ENCODE results near the gene KIF26B. TPM values are rescaled to one million over a fixed set of nuclear protein-coding genes. Genes with fewer than 3 reads are reported as not detected.

Gene KIF26B
- total RNA-seq, 1 experiment from 2014 or later, result 1.6 TPM

- no peak overlapping the region for H3K27ac Mint-ChIP-seq (ENCODE audit: low read depth, unreplicated experiment)
- no peaks in the 10 kb centered on the region for H3K36me3 Mint-ChIP-seq (ENCODE audit: insufficient read depth, unreplicated experiment)
- H3K4me1 Mint-ChIP-seq (ENCODE audit: insufficient read depth, unreplicated experiment), result no peaks in the 10 kb centered on the region
- CTCF ChIA-PET, result no interaction called here
- H3K27me3 Mint-ChIP-seq (ENCODE audit: insufficient read depth, unreplicated experiment), result no peaks in the 10 kb centered on the region
- no peak overlapping the region for H3K4me3 Mint-ChIP-seq (ENCODE audit: unreplicated experiment)
- no TSS peak for BruUV-seq (replicated peaks)
- POLR2A ChIA-PET, result no interaction called here
- no peak for TF ChIP-seq CTCF (IDR thresholded peaks at IDR 0.05; ENCODE audit: unreplicated experiment)
- DNase-seq (ENCODE audit: unreplicated experiment), result no peak
- intact Hi-C loops (cut with micrococcal nuclease), result no loop called here
- no peaks in the 10 kb centered on the region for H3K9me3 Mint-ChIP-seq (ENCODE audit: unreplicated experiment)
These were observed 206.3 kb downstream of the KIF26B start for GRCh38 chr1:245361065-245361464.

GRCh38 chr1:245361951-245362350 is 207.2 kb downstream of the KIF26B start:
- H3K4me3 Mint-ChIP-seq (ENCODE audit: unreplicated experiment), result no peak overlapping the region
- no peaks in the 10 kb centered on the region for H3K4me1 Mint-ChIP-seq (ENCODE audit: insufficient read depth, unreplicated experiment)
- H3K27ac Mint-ChIP-seq (ENCODE audit: low read depth, unreplicated experiment), result no peak overlapping the region
- no peak for TF ChIP-seq CTCF (IDR thresholded peaks at IDR 0.05; ENCODE audit: unreplicated experiment)
- no peaks in the 10 kb centered on the region for H3K36me3 Mint-ChIP-seq (ENCODE audit: insufficient read depth, unreplicated experiment)
- intact Hi-C loops (cut with micrococcal nuclease), result no loop called here
- POLR2A ChIA-PET, result no interaction called here
- DNase-seq (ENCODE audit: unreplicated experiment), result no peak
- H3K9me3 Mint-ChIP-seq (ENCODE audit: unreplicated experiment), result no peaks in the 10 kb centered on the region
- H3K27me3 Mint-ChIP-seq (ENCODE audit: insufficient read depth, unreplicated experiment), result no peaks in the 10 kb centered on the region
- CTCF ChIA-PET, result interaction anchor here (0.6 to 0.7 kb wide), 2 partner anchors 284 to 679 kb away, joined by 3 read pairs; no protein-coding TSS in a partner anchor
- no TSS peak for BruUV-seq (replicated peaks)

- intact Hi-C loops (cut with micrococcal nuclease), result no loop called here
- DNase-seq (ENCODE audit: unreplicated experiment), result no peak
- ChIA-PET POLR2A (no interaction called here), CTCF (interaction anchor here (0.6 to 0.9 kb wide), 4 partner anchors 39 to 682 kb away, joined by 3 read pairs; no protein-coding TSS in a partner anchor)
- H3K27me3 Mint-ChIP-seq (ENCODE audit: insufficient read depth, unreplicated experiment), result no peaks in the 10 kb centered on the region
- H3K27ac Mint-ChIP-seq (ENCODE audit: low read depth, unreplicated experiment), result no peak overlapping the region
- no peak for TF ChIP-seq CTCF (IDR thresholded peaks at IDR 0.05; ENCODE audit: unreplicated experiment)
- H3K36me3 Mint-ChIP-seq (ENCODE audit: insufficient read depth, unreplicated experiment), result no peaks in the 10 kb centered on the region
- no peaks in the 10 kb centered on the region for H3K4me1 Mint-ChIP-seq (ENCODE audit: insufficient read depth, unreplicated experiment)
- no peak overlapping the region for H3K4me3 Mint-ChIP-seq (ENCODE audit: unreplicated experiment)
- BruUV-seq (replicated peaks), result no TSS peak
- no peaks in the 10 kb centered on the region for H3K9me3 Mint-ChIP-seq (ENCODE audit: unreplicated experiment)
These were observed 208.8 kb downstream of the KIF26B start for GRCh38 chr1:245363461-245364200.

GRCh38 chr1:245365095-245366020 is 210.6 kb downstream of the KIF26B start:
- BruUV-seq (replicated peaks), result no TSS peak
- Mint-ChIP-seq H3K27ac (ENCODE audit: low read depth, unreplicated experiment) (no peak overlapping the region), H3K36me3 (ENCODE audit: insufficient read depth, unreplicated experiment) (no peaks in the 10 kb centered on the region), H3K4me3 (ENCODE audit: unreplicated experiment) (no peak overlapping the region), H3K4me1 (ENCODE audit: insufficient read depth, unreplicated experiment) (no peaks in the 10 kb centered on the region), H3K9me3 (ENCODE audit: unreplicated experiment) (no peaks in the 10 kb centered on the region), H3K27me3 (ENCODE audit: insufficient read depth, unreplicated experiment) (no peaks in the 10 kb centered on the region)
- intact Hi-C loops (cut with micrococcal nuclease), result no loop called here
- ChIA-PET CTCF (no interaction called here), POLR2A (no interaction called here)
- DNase-seq (ENCODE audit: unreplicated experiment), result no peak
- TF ChIP-seq CTCF (IDR thresholded peaks at IDR 0.05; ENCODE audit: unreplicated experiment), result no peak
